ENCODE measurements around the gene DOC2A.
"Not testable (repeated sequence)": the region's sequence is repeated elsewhere in the genome, so short reads cannot be mapped to it uniquely, and the experiment has no call there.

The DOC2A gene

DNA sequence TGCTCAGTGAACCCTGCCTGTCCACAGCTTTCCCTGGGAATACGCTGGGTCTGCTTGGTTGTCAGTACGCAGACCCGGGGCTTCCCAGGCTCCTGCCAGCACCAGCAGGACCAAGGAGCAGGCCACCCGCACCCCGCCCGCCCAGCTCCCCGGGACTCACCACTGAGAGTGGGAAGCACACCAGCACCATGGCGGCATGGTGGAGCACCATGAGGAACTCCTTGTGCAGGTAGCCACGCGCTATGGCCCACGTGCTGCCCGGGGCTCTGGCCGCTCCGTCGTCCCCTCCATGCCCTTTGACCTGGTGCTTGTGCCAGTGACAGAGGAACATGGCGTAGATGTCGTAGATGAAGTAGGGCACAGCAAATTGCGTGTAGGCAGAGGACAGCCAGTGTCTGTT lies 15.6 kb upstream of the DOC2A start:
- no peak for DNase-seq

DNA sequence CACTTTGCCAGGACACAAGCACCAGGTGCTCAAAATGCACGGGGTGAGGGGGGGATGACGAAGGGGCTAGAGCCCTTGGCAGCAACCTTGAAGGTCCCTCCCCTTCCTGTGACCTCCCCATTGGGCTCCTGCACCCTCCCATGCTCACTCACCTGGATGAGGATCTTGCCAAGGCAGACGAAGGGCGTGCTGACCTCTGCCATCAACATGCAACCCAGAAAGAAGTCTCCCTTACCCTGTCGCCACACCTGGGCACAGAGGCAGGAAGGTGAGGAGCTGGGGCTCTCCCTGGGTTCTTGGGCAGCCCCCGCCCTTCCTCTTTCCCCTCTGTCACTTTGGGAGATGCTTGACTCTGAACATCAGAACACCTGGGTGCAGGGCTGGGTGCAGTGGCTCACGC lies 14.7 kb upstream of the DOC2A start:
- no peak for DNase-seq

DNA sequence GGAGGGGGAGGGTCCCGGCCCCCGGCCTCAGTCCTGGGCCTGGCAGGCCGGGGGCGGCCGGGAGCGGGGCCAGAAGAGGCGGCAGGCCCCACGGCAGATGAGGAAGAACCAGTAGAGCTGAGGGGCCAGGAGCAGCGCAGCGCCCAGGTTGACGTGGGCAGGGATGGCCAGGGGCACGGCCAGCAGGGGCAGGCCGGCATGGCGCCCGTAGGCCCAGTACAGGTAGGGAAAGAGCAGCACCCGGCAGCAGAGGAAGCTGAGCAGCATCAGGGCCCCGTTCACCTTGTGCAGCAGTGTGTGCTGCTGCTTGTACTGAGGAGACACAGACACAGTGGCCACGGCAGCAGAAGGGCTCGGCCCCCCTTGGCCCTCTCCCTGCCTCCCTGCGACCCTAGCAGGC lies 14.3 kb upstream of the DOC2A start:
- DNase-seq = no peak

DNA sequence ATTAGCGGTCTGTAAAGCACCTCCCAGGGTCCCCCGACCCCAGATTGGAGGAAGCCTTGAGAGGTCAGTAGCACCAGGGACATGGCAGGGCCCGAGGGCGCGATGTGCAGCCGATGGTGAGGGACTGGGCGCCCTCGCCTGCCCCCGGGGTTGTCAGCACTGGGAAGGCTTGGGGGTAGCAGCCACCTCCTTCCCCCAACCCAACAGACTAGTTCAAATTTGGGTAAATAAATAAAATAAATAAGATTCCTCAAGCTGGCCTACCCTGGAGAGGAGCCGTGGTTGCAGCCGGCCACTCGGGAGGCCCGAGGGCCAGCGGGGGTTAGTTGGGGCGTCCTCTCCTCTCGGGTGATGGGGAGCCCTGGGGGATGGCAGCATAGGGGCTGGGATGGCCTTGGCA lies 13.6 kb upstream of the DOC2A start:
- no peak for DNase-seq

DNA sequence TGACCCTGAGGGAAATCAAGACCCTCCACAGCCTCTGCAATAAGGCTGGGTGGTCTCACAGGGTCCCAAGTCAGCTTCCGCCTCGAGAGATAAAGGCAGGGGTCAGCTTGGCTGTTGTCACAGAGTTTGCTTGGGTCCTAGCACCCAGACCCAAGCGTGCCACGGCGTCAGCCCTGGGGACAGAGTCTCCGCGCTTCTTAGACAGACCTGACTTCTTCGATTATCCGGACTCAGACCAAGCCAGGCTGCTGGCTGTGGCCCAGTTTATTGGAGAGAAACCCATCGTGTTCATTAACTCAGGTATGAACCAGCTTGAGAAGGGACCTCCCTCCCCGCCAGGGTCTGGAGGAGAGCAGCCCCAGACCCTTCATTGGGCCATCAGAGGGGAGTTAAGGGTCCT lies 12.8 kb upstream of the DOC2A start:
- no peak for DNase-seq

DNA sequence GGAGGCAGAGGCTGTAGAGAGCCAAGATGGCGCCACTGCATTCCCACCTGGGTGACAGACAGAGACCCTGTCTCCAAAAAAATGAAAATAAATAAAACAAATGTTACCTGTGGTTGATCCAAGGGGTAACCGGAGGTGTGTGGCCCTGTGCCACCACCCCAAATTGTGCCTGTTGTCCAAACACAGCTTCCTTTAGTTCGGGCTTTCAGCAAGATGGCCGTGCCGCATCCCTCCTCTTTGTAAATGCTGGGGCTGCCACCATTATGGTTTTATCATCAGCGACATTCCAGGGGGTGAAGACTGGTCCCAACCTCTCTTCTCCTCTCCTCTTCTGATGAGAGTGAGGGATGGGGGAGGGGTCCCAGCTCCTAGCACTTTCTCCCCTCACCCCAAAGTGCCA lies 12.1 kb upstream of the DOC2A start, which contains the start of gene C16orf92:
Gene C16orf92 (plus strand): TSS at position 312 of the 400 bp plus-strand sequence. CDS start 143 bp downstream, outside the sequence.
- DNase-seq = no peak

DNA sequence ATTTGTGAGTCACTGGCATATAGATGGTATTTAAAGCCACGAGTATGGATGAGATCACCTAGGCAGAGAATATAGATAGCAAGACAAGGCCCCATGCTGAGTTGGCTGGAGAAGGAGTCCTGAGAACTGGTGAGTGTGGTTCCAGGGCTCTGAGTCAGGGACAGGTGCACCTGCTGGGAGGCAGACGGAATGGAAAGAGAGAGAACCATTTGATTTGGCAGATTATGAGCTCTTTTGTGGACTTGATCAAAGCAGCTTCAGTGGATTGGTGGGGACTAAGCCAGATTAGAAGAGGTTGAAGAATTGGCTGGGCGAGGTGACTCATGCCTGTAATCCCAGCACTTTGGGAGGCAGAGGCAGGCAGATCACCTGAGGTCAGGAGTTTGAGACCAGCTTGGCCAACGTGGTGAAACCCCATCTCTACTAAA lies 7.9 kb upstream of the DOC2A start:
- DNase-seq = no peak

- not testable (repeated sequence) for DNase-seq
Observed at GRCh38 chr16:30017937-30018336, 7.1 kb upstream of the DOC2A start.

DNA sequence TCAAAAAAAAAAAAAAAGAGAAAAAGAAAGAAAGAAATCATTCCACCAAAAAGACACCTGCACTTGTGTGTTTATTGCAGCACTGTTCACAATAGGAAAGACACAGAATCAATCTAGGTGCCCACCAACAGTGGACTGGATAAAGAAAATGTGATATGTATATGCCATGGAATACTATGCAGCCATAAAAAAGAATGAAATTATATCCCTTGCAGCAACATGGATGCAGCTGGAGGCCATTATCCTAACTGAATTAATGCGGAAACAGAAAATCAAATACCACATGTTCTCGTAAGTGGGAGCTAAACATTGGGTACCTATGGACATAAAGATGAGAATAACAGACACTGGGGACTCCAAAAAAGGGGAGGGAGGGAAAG lies 6.4 kb upstream of the DOC2A start:
- DNase-seq = no peak

GRCh38 chr16:30016555-30017276 lies 5.9 kb upstream of the DOC2A start:
- DNase-seq = no peak

DNA sequence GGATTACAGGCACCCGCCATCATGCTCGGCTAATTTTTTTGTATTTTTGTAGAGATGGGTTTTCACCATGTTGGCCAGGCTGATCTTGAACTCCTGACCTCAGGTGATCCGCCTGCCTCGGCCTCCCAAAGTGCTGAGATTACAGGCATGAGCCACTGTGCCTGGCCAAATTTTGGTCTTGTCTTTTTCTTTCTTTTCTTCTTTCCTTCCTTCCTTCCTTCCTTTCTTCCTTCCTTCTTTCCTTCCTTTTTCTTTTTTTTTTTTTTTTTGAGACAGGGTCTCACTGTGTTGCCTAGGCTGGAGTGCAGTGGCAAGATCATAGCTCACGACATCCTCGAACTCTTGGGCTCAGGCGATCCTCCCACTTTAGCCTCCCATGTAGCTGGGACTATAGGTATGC lies 4.6 kb upstream of the DOC2A start:
- DNase-seq = not testable (repeated sequence)

DNA sequence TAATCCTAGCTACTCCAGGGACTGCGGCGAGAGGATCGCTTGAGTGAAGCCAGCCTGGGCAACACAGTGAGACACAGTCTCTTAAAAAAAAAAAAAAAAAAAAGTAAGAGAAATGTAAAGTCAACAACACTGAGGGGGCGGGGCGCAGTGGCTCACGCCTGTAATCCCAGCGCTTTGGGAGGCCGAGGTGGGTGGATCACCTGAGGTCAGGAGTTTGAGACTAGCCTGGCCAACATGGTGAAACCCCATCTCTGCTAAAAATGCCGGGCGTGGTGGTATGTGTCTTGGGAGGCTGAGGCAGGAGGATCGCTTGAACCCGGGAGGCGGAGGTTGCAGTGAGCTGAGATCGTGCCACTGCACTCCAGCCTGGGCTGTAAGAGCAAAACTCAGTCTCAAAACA lies 1.8 kb upstream of the DOC2A start:
- DNase-seq = not testable (repeated sequence)

DNA sequence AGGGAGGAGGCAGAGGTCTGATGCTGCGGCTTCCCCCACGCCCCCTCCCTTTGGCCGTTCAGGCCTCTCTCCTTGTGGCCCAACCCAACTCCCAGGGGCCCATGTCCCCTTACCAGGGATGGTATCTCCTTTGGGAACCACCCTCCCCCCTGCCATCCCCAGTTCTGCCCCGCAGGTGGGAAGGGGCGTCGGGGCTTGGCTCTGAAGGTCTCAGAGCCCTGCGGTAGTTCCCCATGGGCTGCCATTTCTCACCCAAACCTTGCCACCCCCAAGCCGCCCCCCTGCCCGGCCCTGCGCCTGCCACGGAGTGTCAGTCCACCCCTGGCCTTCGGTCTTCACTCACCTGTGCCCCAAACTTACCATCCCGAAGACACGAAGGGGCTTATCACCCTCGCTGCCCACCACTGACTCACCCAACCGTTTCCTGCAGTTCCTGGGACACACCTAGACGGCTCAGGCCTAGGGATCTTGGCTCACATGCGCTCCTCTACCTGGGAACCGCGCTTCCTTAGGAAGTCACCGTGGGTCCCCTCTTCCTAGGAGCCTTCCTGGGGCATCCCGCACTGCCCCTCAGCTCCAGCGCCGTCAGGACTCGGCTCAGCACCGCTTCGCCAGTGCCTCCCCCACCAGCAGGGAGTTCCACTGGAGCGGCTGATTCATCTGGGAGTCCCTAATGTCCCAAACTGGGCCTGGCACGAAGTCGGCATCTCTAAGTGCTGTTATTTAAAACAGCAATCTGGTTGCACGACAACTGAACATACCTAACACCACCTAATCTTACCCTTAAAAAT lies 1.1 kb upstream of the DOC2A start:
- DNase-seq = no peak

- DNase-seq = no peak
Observed at GRCh38 chr16:30009990-30010843, 610 bp downstream of the DOC2A start.

- DNase-seq = no peak
Observed at GRCh38 chr16:30009085-30009862, 1.6 kb downstream of the DOC2A start.

DNA sequence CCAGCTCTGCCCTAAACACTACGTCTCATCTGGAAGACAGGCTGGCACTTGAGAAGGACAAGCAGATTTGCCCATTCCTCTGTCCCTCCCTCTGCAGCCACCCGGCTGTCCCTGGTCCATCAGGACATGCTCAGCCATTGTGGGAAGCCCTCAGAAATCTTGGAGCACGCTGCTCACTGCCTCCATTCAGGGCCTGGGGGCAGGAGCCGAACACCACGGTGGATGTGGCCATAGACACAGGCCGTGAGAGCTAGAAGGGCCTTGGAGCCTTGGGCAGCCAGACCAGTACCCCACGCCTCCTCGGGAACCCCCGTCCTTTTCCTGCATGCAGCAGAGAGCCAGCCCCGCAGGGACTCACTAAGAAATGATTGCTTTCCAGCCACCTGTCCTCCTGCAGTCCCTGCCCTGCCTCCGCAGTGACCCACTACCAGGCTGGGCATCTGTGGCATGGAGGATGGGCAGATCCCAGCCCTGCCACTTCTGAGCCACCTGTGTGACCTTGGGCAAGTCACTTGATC lies 3.4 kb downstream of the DOC2A start:
- no peak for DNase-seq

DNA sequence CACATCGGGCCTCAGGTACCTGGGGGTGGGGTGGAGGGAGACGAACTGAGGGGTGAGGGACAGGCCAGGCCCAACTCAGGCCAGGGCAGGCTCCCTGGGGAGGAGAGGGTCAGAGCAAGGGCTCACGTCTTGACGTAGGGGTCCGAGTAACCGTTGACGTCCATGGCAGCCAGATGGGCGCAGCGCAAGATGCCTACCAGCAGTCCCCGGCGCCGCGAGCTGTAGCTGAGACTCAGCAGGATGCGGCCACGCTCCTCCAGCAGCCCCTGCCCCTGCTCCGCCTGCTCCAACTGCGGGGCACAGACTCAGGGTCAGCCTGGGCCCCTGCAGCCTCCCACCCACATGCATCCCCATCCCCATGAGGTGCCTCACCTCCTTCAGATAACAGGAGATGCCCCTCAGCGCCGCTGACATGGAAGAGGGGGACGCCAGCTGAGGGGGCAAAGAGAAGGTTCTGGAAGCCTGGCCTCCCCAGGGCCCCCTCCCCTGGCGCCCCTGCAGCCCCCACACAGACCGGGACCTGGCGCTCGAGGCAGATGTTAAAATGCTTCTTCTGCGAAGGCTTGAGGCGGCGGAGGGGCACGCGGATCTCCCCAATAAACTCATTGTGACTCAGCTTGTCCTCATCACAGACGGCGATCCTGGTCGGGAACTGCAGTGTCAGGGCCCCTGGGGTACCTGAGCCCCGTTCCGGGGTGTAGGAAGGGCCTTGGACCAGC lies 4.0 kb downstream of the DOC2A start:
- no peak for DNase-seq

DNA sequence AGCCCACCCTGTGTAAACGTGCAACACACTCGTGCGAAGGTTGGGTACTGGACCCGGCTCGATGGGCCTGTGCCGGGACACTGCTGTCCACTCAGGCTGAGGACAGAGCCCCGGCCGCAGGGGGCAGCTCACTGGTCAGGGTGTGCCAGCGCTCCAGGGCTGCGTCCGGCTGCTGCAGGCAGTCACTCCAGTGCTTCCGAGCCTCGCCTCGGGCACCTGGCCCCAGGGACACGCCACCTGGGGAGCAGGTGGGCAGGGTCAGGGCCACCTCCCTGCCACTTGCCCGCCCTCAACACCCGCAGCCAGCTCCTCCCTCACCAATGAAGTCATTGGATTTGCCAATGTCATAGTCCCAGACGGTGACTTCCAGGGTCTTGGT lies 4.7 kb downstream of the DOC2A start:
- DNase-seq = no peak

GRCh38 chr16:30005341-30006094 lies 5.3 kb downstream of the DOC2A start:
- no peak for DNase-seq

GRCh38 chr16:30004811-30005242 lies 6.0 kb downstream of the DOC2A start:
- DNase-seq = no peak

GRCh38 chr16:30004424-30004776 lies 6.4 kb downstream of the DOC2A start:
- DNase-seq = no peak
